ENCODE measurements around the gene EOLA1. TPM values are rescaled to one million over a fixed set of nuclear protein-coding genes. Genes with fewer than 3 reads are reported as not detected.

Gene EOLA1
- polyA plus RNA-seq, 1 experiment, result 16.3 TPM

GRCh38 chrX:149504226-149504914 lies 36.4 kb upstream of the EOLA1 start:
- CTCF ChIA-PET, result interaction anchor here (0.6 to 1.1 kb wide), 2 partner anchors 103 to 435 kb away, joined by 3 read pairs; no protein-coding TSS in a partner anchor
- POLR2A ChIA-PET, result interaction anchor here (0.8 to 1.3 kb wide), 2 partner anchors 14 to 35 kb away, joined by 3 to 8 read pairs; no protein-coding TSS in a partner anchor
- H3K4me3 ChIP-seq (ENCODE audit: low read depth, low read length), result peak overlapping the region; percentile 70
- H3K27me3 ChIP-seq (ENCODE audit: control insufficient read depth, insufficient read depth, low read length), result no peaks in the 10 kb centered on the region
- no peak for TF ChIP-seq CTCF (IDR thresholded peaks at IDR 0.05; ENCODE audit: low read depth, low read length)
- peak overlapping the region; percentile 86 for H3K27ac ChIP-seq (ENCODE audit: low read depth, low read length)
- no peak for DNase-seq (ENCODE audit: low read depth, low spot score)
- no peaks in the 10 kb centered on the region for H3K9me3 ChIP-seq (ENCODE audit: control insufficient read depth, insufficient read depth, low read length)

DNA sequence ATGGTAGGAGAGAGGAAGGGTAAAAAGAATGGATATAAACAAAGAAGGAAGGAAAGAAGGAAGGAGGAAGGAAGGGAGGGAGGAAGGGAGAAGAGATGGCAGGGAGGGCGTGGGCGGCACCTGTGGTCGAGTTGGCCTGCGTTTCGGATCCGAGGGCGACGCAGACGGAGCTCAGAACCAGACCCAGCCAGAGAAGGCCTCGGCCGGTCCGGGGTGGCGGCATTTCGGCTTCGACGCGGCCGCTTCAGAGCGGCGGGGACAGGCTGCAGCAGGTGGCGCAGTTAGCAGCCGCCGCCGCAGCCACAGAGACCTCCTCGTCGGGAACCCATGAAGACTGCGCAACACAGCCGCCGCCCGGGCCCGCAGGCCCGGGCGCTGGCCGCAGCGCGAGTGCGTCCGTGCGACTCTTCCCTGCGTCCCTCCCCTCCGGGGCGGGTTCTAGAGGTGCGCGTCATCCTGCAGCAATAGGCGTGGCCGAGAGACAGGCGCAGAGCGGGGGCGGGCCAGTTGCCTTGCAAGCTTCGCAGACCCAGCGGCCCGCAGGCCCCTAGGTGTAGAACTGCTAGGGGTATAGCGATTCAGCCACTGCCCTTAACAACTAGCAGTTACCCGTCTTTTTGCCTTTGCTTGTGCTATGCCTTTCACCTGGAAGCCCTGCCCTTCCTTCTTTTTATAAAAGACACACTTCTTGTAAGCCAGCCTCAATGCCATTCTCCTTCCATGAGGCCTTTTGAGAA lies 35.7 kb upstream of the EOLA1 start, which contains the start of gene IDS:
IDS (minus strand) TSS at position 392 of the 737 bp plus-strand sequence; CDS start at position 223, 169 bp downstream.
- Histone ChIP-seq H3K27ac (ENCODE audit: low read depth, low read length) (peak within 1 kb of the TSS; percentile 86), H3K27me3 (ENCODE audit: control insufficient read depth, insufficient read depth, low read length) (no peaks in the 10 kb centered on the region), H3K4me3 (ENCODE audit: low read depth, low read length) (peak within 1 kb of the TSS; percentile 70), H3K9me3 (ENCODE audit: control insufficient read depth, insufficient read depth, low read length) (no peaks in the 10 kb centered on the region)
- DNase-seq (ENCODE audit: low read depth, low spot score), result peak; percentile 46
- POLR2A ChIA-PET, result interaction anchor here (0.8 to 1.3 kb wide), 2 partner anchors 15 to 35 kb away, joined by 3 to 8 read pairs; no protein-coding TSS in a partner anchor
- TF ChIP-seq CTCF (IDR thresholded peaks at IDR 0.05; ENCODE audit: low read depth, low read length), result no peak
- CTCF ChIA-PET, result interaction anchor here (1.1 kb wide), 1 partner anchor 434 kb away, joined by 3 read pairs; no protein-coding TSS in a partner anchor

DNA sequence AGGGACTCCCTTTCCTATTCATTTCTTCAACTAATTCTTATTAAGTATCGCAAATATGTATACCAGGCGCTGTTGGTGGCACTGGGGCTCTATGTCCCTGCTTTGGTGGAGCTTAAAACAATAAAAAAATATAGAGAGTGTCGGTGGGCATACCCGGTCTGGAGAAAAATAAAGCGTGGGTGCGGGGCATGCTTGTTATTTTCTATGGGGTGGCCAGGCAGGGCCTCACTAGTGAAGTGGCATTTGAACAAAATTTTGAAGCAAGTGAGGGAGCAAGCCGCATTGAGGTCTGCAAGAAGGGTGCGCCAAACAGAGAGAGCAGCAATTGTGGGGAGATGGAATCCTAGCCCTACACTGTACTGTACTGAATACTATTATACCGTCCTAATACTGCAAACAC lies 35.1 kb upstream of the EOLA1 start:
- TF ChIP-seq CTCF (IDR thresholded peaks at IDR 0.05; ENCODE audit: low read depth, low read length), result no peak
- POLR2A ChIA-PET, result interaction anchor here (1.3 kb wide), 1 partner anchor 34 kb away, joined by 8 read pairs; no protein-coding TSS in a partner anchor
- CTCF ChIA-PET, result interaction anchor here (0.6 kb wide), 1 partner anchor 8 kb away, joined by 3 read pairs; no protein-coding TSS in a partner anchor
- DNase-seq (ENCODE audit: low read depth, low spot score), result no peak
- Histone ChIP-seq H3K9me3 (ENCODE audit: control insufficient read depth, insufficient read depth, low read length) (no peaks in the 10 kb centered on the region), H3K27ac (ENCODE audit: low read depth, low read length) (no peak overlapping the region), H3K4me3 (ENCODE audit: low read depth, low read length) (no peak overlapping the region), H3K27me3 (ENCODE audit: control insufficient read depth, insufficient read depth, low read length) (no peaks in the 10 kb centered on the region)

GRCh38 chrX:149506349-149506748 lies 34.5 kb upstream of the EOLA1 start:
- Histone ChIP-seq H3K27ac (ENCODE audit: low read depth, low read length) (no peak overlapping the region), H3K4me3 (ENCODE audit: low read depth, low read length) (no peak overlapping the region), H3K27me3 (ENCODE audit: control insufficient read depth, insufficient read depth, low read length) (no peaks in the 10 kb centered on the region), H3K9me3 (ENCODE audit: control insufficient read depth, insufficient read depth, low read length) (no peaks in the 10 kb centered on the region)
- ChIA-PET CTCF (no interaction called here), POLR2A (no interaction called here)
- no peak for TF ChIP-seq CTCF (IDR thresholded peaks at IDR 0.05; ENCODE audit: low read depth, low read length)
- DNase-seq (ENCODE audit: low read depth, low spot score), result no peak

DNA sequence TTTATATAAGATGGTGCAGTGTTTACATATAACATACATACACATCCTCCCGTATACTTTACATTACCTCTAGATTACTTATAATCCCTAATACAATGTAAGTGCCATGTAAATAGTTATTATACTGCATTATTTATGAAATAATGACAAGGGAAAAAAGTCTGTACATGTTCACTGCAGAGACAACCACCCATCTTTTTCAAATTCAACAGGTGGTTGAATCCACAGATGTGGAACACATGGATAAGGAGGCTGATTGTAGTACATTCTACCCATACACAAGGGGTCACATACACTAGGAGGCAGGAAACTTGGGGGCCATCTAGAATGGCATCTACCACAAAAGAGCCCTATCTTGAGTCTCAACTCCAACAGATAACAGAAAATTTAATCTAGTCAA lies 32.3 kb upstream of the EOLA1 start:
- CTCF ChIA-PET, result no interaction called here
- no peak for DNase-seq (ENCODE audit: low read depth, low spot score)
- TF ChIP-seq CTCF (IDR thresholded peaks at IDR 0.05; ENCODE audit: low read depth, low read length), result no peak
- H3K27me3 ChIP-seq (ENCODE audit: control insufficient read depth, insufficient read depth, low read length), result no peaks in the 10 kb centered on the region
- no peak overlapping the region for H3K27ac ChIP-seq (ENCODE audit: low read depth, low read length)
- POLR2A ChIA-PET, result no interaction called here
- H3K9me3 ChIP-seq (ENCODE audit: control insufficient read depth, insufficient read depth, low read length), result no peaks in the 10 kb centered on the region
- H3K4me3 ChIP-seq (ENCODE audit: low read depth, low read length), result no peak overlapping the region
